ENCODE results near the gene DDX1.

DDX1 gene

DNA sequence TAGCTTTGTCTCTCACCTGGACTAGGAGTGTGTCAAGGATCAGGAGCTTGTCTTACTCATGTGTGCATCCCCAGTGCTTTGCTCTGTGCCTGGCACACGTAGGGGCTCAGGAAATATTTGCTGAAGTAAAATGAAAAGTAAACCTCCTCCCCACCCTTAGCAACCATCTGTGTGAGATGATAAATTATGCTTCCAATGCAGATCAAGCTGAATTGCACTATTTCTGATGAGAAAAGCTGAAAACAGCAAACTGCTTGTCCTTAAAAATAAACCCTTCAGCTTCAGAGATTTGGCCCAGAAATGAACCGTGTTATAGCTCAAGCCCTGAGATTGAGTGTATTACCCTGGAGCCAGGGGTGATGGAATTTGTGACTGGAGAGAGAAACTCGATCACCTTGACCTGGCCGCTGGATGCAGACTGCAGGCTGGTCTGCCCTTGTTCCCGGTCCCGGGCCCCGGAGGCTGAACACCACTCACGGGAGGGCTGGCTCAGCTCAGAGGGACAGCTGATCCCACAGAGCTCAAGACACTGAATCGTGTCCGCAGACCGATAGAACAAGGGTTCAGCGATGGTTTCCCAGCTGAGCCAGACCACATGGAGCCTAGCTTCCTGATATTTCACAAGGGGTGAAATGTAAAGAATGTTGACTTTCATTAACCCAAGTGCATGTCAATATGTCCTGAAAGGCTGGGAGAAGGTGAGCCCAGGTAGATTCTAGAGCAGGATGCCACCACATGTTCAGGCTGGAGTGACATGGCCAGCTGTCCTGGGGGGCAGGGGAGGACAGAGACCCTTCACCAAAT is 50.5 kb downstream of the DDX1 start:
- H3K4me3 ChIP-seq (replicated peaks; ENCODE audit: insufficient read depth, low read length): no peak overlapping the region
- no peaks in the 10 kb centered on the region for H3K27me3 ChIP-seq (ENCODE audit: insufficient read depth, poor library complexity, severe bottlenecking)
- no peak overlapping the region for H3K27ac ChIP-seq (replicated peaks)
- no peak for DNase-seq (ENCODE audit: low read depth in 1 of 2, low spot score in 1 of 2)
- TF ChIP-seq GABPA (IDR thresholded peaks at IDR 0.05; ENCODE audit: low read depth) (no peak), SPI1 (IDR thresholded peaks at IDR 0.05; ENCODE audit: borderline replicate concordance, low read depth) (no peak), POLR2AphosphoS5 (IDR thresholded peaks at IDR 0.05; ENCODE audit: low read depth) (no peak)
- TF ChIP-seq, protein P1, sequence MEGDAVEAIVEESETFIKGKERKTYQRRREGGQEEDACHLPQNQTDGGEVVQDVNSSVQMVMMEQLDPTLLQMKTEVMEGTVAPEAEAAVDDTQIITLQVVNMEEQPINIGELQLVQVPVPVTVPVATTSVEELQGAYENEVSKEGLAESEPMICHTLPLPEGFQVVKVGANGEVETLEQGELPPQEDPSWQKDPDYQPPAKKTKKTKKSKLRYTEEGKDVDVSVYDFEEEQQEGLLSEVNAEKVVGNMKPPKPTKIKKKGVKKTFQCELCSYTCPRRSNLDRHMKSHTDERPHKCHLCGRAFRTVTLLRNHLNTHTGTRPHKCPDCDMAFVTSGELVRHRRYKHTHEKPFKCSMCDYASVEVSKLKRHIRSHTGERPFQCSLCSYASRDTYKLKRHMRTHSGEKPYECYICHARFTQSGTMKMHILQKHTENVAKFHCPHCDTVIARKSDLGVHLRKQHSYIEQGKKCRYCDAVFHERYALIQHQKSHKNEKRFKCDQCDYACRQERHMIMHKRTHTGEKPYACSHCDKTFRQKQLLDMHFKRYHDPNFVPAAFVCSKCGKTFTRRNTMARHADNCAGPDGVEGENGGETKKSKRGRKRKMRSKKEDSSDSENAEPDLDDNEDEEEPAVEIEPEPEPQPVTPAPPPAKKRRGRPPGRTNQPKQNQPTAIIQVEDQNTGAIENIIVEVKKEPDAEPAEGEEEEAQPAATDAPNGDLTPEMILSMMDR (IDR thresholded peaks at IDR 0.05; ENCODE audit: insufficient read depth, low read length): no peak
- TF ChIP-seq, protein P2, sequence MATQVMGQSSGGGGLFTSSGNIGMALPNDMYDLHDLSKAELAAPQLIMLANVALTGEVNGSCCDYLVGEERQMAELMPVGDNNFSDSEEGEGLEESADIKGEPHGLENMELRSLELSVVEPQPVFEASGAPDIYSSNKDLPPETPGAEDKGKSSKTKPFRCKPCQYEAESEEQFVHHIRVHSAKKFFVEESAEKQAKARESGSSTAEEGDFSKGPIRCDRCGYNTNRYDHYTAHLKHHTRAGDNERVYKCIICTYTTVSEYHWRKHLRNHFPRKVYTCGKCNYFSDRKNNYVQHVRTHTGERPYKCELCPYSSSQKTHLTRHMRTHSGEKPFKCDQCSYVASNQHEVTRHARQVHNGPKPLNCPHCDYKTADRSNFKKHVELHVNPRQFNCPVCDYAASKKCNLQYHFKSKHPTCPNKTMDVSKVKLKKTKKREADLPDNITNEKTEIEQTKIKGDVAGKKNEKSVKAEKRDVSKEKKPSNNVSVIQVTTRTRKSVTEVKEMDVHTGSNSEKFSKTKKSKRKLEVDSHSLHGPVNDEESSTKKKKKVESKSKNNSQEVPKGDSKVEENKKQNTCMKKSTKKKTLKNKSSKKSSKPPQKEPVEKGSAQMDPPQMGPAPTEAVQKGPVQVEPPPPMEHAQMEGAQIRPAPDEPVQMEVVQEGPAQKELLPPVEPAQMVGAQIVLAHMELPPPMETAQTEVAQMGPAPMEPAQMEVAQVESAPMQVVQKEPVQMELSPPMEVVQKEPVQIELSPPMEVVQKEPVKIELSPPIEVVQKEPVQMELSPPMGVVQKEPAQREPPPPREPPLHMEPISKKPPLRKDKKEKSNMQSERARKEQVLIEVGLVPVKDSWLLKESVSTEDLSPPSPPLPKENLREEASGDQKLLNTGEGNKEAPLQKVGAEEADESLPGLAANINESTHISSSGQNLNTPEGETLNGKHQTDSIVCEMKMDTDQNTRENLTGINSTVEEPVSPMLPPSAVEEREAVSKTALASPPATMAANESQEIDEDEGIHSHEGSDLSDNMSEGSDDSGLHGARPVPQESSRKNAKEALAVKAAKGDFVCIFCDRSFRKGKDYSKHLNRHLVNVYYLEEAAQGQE (IDR thresholded peaks at IDR 0.05; ENCODE audit: insufficient replicate concordance, low read depth): no peak

DNA sequence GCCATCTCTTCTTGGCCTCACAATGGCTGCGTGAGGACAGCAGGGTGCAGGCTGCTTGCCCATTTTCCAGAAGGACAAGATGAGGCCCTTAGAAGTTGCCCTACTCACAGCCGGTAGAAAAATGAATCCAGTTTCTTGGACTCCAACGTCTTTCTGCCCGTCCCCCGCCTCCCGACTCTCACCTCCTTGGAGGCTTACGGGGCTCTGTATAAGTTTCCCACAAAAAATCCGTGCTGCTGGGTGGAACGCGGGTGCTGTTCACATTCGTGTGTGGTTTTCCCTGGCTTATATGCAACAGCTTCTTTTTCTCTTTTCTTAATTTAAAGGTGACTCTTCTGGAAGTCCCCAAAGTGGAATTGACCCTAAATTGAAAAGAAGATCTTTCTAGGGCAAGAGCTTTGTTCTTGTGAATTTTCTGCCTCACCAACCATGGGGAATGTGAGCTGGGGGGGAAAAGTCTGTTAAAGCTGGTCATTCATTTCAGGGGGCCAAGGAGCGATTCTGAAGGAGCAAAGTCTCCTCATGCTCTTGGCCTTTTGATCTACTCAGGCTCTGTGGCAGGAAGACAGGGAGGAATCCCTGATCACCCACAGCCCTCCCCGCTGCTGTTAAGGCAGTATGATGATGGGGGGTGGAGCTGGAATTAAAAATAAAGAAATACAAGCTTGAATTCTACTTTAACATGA is 51.3 kb downstream of the DDX1 start:
- no peaks in the 10 kb centered on the region for H3K27me3 ChIP-seq (ENCODE audit: insufficient read depth, poor library complexity, severe bottlenecking)
- DNase-seq (ENCODE audit: low read depth in 1 of 2, low spot score in 1 of 2): no peak
- TF ChIP-seq POLR2AphosphoS5 (IDR thresholded peaks at IDR 0.05; ENCODE audit: low read depth) (no peak), SPI1 (IDR thresholded peaks at IDR 0.05; ENCODE audit: borderline replicate concordance, low read depth) (no peak), GABPA (IDR thresholded peaks at IDR 0.05; ENCODE audit: low read depth) (no peak)
- TF ChIP-seq, protein P2 (IDR thresholded peaks at IDR 0.05; ENCODE audit: insufficient replicate concordance, low read depth): no peak
- TF ChIP-seq, protein P1 (IDR thresholded peaks at IDR 0.05; ENCODE audit: insufficient read depth, low read length): no peak
- H3K27ac ChIP-seq (replicated peaks): no peak overlapping the region
- no peak overlapping the region for H3K4me3 ChIP-seq (replicated peaks; ENCODE audit: insufficient read depth, low read length)

DNA sequence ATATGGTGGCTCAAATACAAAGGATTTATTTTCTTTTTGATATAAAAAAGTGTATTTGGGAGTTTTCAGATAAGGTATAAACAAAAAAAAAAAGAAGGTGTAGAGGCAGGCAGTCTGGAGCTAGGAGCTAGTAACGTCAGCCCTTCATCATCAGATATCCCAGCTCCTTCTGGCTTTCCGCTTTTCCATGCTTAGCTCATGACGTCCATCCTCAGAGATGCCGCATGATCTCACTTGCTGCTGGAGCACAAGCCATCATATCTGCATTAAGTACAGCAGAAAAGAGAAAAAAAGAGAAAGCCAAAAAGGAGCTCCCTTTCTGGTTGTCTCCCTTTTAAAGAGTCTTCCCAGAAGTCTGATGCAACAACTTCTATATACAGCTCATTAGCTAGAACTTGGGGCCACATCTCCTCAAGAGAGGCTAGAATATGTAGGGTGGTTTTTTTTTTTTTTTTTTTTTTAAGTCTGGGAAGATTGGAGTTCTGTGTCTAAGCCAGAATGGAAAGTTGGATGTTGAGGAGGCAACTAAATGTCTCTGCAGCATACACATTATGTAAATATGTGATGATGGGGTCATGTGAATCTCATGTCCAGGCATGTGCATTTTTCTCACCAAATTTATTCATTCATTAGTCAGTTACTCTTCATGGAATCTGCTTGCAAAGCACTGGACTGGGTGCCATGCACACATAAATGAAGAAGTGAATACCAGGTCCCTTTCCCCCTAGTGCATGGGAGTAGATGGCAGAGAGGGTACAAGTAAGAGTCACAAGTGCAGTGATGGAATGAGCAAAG is 52.3 kb downstream of the DDX1 start:
- no peak for DNase-seq (ENCODE audit: low read depth in 1 of 2, low spot score in 1 of 2)

More for the DNA sequence above, 52.3 kb downstream of the DDX1 start:
- TF ChIP-seq, protein P2 (IDR thresholded peaks at IDR 0.05; ENCODE audit: insufficient replicate concordance, low read depth): no peak
- TF ChIP-seq SPI1 (IDR thresholded peaks at IDR 0.05; ENCODE audit: borderline replicate concordance, low read depth): no peak
- TF ChIP-seq, protein P1 (IDR thresholded peaks at IDR 0.05; ENCODE audit: insufficient read depth, low read length): no peak
- TF ChIP-seq POLR2AphosphoS5 (IDR thresholded peaks at IDR 0.05; ENCODE audit: low read depth): no peak
- no peak for TF ChIP-seq GABPA (IDR thresholded peaks at IDR 0.05; ENCODE audit: low read depth)
- Histone ChIP-seq H3K27me3 (ENCODE audit: insufficient read depth, poor library complexity, severe bottlenecking) (no peaks in the 10 kb centered on the region), H3K27ac (replicated peaks) (no peak overlapping the region), H3K4me3 (replicated peaks; ENCODE audit: insufficient read depth, low read length) (no peak overlapping the region)

Data from HL-60 (cell line).